IMR-90 (cell line): ENCODE results near the gene POLD4. TPM values are rescaled to one million over a fixed set of nuclear protein-coding genes. Genes with fewer than 3 reads are reported as not detected.

Experiments
- ATAC-seq: fragments of 200-7000 bp; cut with Tn5 transposase; 2 replicates; pipeline ENCODE4 v1.9.1; 2020; ENCODE audit warnings: low read depth, mild to moderate bottlenecking, moderate library complexity
- BruUV-seq: library from RNA; stranded (reverse); fragments of 400-500 nt; replicated peaks from 2 replicates; lab custom pipeline; 2021; lab: Mats Ljungman, UMichigan
- CTCF ChIA-PET: fragments of 300-600 bp; formaldehyde crosslinking; extraction: SDS; loops from one replicate; lab custom pipeline; 2021; ENCODE audit warnings: antibody characterized with exemption; lab: Yijun Ruan, JAX
- POLR2A ChIA-PET: fragments of 300-600 bp; sonication (Branson Sonifier 250); formaldehyde crosslinking; loops from one replicate; lab custom pipeline; 2022; ENCODE audit warnings: antibody characterized with exemption; ENCODE audit not compliant: unreplicated experiment; lab: Charles Lee
- DNase-seq: peaks from one replicate; pipeline ENCODE4 v3.0.0; 2013
- H2AFZ ChIP-seq: replicated peaks from 2 replicates; pipeline ENCODE3; 2013; ENCODE audit warnings: low read length, mild to moderate bottlenecking; ENCODE audit not compliant: poor library complexity
- H2AK5ac ChIP-seq: 2 replicates; pipeline ENCODE4 v1.6.1; 2013; ENCODE audit warnings: low read depth, low read length, inconsistent platforms
- H2AK9ac ChIP-seq: replicated peaks from 2 replicates; pipeline ENCODE3; 2013; ENCODE audit warnings: mild to moderate bottlenecking, low read depth, low read length, moderate library complexity; ENCODE audit not compliant: poor library complexity
- H2BK120ac ChIP-seq: 2 replicates; pipeline ENCODE4 v1.6.1; 2013; ENCODE audit warnings: low read depth, low read length, inconsistent platforms
- H2BK15ac ChIP-seq: 3 replicates; pipeline ENCODE4 v1.6.1; 2013; ENCODE audit warnings: low read depth, low read length, inconsistent platforms
- H2BK20ac ChIP-seq: 2 replicates; pipeline ENCODE4 v1.6.1; 2013; ENCODE audit warnings: low read depth, mild to moderate bottlenecking, inconsistent platforms, low read length, moderate library complexity
- H2BK5ac ChIP-seq: 2 replicates; pipeline ENCODE4 v1.6.1; 2013; ENCODE audit warnings: mild to moderate bottlenecking, low read depth, low read length, inconsistent platforms; ENCODE audit not compliant: poor library complexity, severe bottlenecking
- H3K14ac ChIP-seq: replicated peaks from 2 replicates; pipeline ENCODE4 v1.6.1; 2013; ENCODE audit warnings: low read depth, low read length, inconsistent platforms
- H3K18ac ChIP-seq: 2 replicates; pipeline ENCODE4 v1.6.1; 2013; ENCODE audit warnings: low read depth, low read length, control low read depth
- H3K23ac ChIP-seq: 2 replicates; pipeline ENCODE4 v1.6.1; 2013; ENCODE audit warnings: low read depth, low read length, inconsistent platforms
- H3K27ac ChIP-seq: 2 replicates; pipeline ENCODE4 v1.5.1; 2013; ENCODE audit warnings: mild to moderate bottlenecking, control low read depth, low read length; ENCODE audit not compliant: insufficient read depth
- H3K27me3 ChIP-seq: 2 replicates; pipeline ENCODE4 v1.6.1; 2013; ENCODE audit warnings: low read length; ENCODE audit not compliant: control insufficient read depth, insufficient read depth
- H3K36me3 ChIP-seq: 2 replicates; pipeline ENCODE4 v1.6.1; 2013; ENCODE audit warnings: low read length, mixed read lengths; ENCODE audit not compliant: control insufficient read depth, insufficient read depth
- H3K4ac ChIP-seq: 2 replicates; pipeline ENCODE4 v1.6.1; 2013; ENCODE audit warnings: low read depth, low read length, inconsistent platforms
- H3K4me1 ChIP-seq: 2 replicates; pipeline ENCODE4 v1.6.1; 2013; ENCODE audit warnings: low read length, mixed read lengths; ENCODE audit not compliant: control insufficient read depth, insufficient read depth
- H3K4me2 ChIP-seq: 2 replicates; pipeline ENCODE4 v1.6.1; 2013; ENCODE audit warnings: low read depth, mild to moderate bottlenecking, control low read depth, low read length, moderate library complexity
- H3K4me3 ChIP-seq: 2 replicates; pipeline ENCODE4 v1.5.1; 2013; ENCODE audit warnings: low read depth, mild to moderate bottlenecking, control low read depth, low read length, moderate library complexity; ENCODE audit not compliant: insufficient read depth
- H3K56ac ChIP-seq: 2 replicates; pipeline ENCODE4 v1.6.1; 2013; ENCODE audit warnings: low read length, inconsistent platforms; ENCODE audit not compliant: insufficient read depth; ENCODE audit errors: extremely low read depth
- H3K79me1 ChIP-seq, 2 experiments: 2 replicates each; pipeline ENCODE4 v1.6.1; 2013; ENCODE audit warnings: low read length in 2 of 2, inconsistent platforms in 1 of 2, low read depth in 1 of 2
- H3K9ac ChIP-seq: 2 replicates; pipeline ENCODE4 v1.6.1; 2013; ENCODE audit warnings: low read depth, low read length, control low read depth
- H3K9me1 ChIP-seq: 2 replicates; pipeline ENCODE4 v1.6.1; 2013; ENCODE audit warnings: low read length, inconsistent platforms; ENCODE audit not compliant: insufficient read depth
- H3K9me3 ChIP-seq: 2 replicates; pipeline ENCODE4 v1.6.1; 2013; ENCODE audit warnings: low read length; ENCODE audit not compliant: control insufficient read depth, insufficient read depth
- H4K20me1 ChIP-seq: 2 replicates; pipeline ENCODE4 v1.6.1; 2013; ENCODE audit warnings: low read length, inconsistent platforms; ENCODE audit not compliant: insufficient read depth
- H4K5ac ChIP-seq: 2 replicates; pipeline ENCODE4 v1.6.1; 2013; ENCODE audit warnings: mild to moderate bottlenecking, low read depth, low read length, control low read depth
- H4K8ac ChIP-seq, 2 experiments: 2 replicates each; pipeline ENCODE4 v1.6.1; 2013; ENCODE audit warnings: low read depth in 2 of 2, low read length in 2 of 2, control low read depth in 1 of 2, inconsistent platforms in 1 of 2
- H4K91ac ChIP-seq: 2 replicates; pipeline ENCODE4 v1.6.1; 2013; ENCODE audit warnings: low read depth, low read length, inconsistent platforms; ENCODE audit not compliant: insufficient read depth
- CHD1 ChIP-seq: IDR thresholded peaks from 2 replicates; pipeline ENCODE4 v1.6.1; 2012; ENCODE audit warnings: low read depth, low read length, improper control_type of control experiment
- CTCF ChIP-seq: conservative IDR thresholded peaks from 2 replicates; pipeline ENCODE4 v1.5.1; 2012; ENCODE audit warnings: mild to moderate bottlenecking, low read depth, low read length, improper control_type of control experiment
- ELK1 ChIP-seq: fragments of 150-350 bp; IDR thresholded peaks from 2 replicates; pipeline ENCODE4 v1.6.1; 2016; ENCODE audit warnings: low read depth, mild to moderate bottlenecking, low read length, moderate library complexity, borderline replicate concordance
- FOS ChIP-seq: fragments of 150-350 bp; IDR thresholded peaks from 2 replicates; pipeline ENCODE4 v1.6.1; 2016; ENCODE audit warnings: low read depth, low read length
- MAFK ChIP-seq: IDR thresholded peaks from 2 replicates; pipeline ENCODE4 v1.6.1; 2012; ENCODE audit warnings: low read depth, low read length, improper control_type of control experiment
- RAD21 ChIP-seq: IDR thresholded peaks from 2 replicates; pipeline ENCODE4 v1.6.1; 2012; ENCODE audit warnings: low read length, improper control_type of control experiment
- RFX5 ChIP-seq: IDR thresholded peaks from 2 replicates; pipeline ENCODE4 v1.8.0; 2012; ENCODE audit warnings: low read depth, mild to moderate bottlenecking, low read length, moderate library complexity
- USF2 ChIP-seq: fragments of 150-350 bp; IDR thresholded peaks from 2 replicates; pipeline ENCODE4 v1.6.1; 2017; ENCODE audit warnings: mild to moderate bottlenecking, antibody characterized with exemption, low read length, low read depth
- WGBS, 2 experiments: methylation state at CpG; one replicate each; pipeline versions ENCODE4 v1.1.5 to v1.1.7; 2013; ENCODE audit warnings: missing lambda C conversion rate in 2 of 2; ENCODE audit not compliant: insufficient read length in 1 of 2; ENCODE audit errors: extremely low coverage in 2 of 2; 5-methylcytosine and 5-hydroxymethylcytosine counted together
- dilution Hi-C: fragments of 300-500 bp; cut with HindIII; formaldehyde crosslinking; loops from one replicate; pipeline ENCODE4 v1.14.3; 2018; ENCODE audit warnings: low sequenced_read_pairs; ENCODE audit not compliant: unreplicated experiment
- in situ Hi-C: fragments of 300-500 bp; cut with MboI; formaldehyde crosslinking; loops from 3 replicates; pipeline ENCODE4 v1.14.3; 2019; ENCODE audit warnings: low sequenced_read_pairs, inconsistent platforms, mixed read lengths
- intact Hi-C: fragments of 100-400 bp; cut with micrococcal nuclease; formaldehyde crosslinking; loops from 2 replicates; pipeline ENCODE4 v1.10.0; 2022
- polyA plus RNA-seq, 3 experiments: library from polyadenylated mRNA; depleted of rRNA; stranded (reverse); fragments of >200 nt; gene quantifications; 2 replicates each; pipeline ENCODE4 v1.2.3, GENCODE V29; 2012; ENCODE audit warnings: low replicate concordance in 1 of 3
- total RNA-seq: library from RNA; depleted of rRNA; stranded (reverse); fragments of >200 nt; gene quantifications from 2 replicates; pipeline ENCODE4 v1.2.3, GENCODE V29; 2012

Gene POLD4
- total and polyA plus RNA-seq, 2 of the 4 experiments (the other 2 are of a cell fraction): 46.4 to 133 TPM

- no peak for TF ChIP-seq FOS
Measured at GRCh38 chr11:67355794-67356386, 2.5 kb upstream of the POLD4 start (continued).

- intact Hi-C loops: no loop called here
- WGBS, 2 experiments: no CpG with 5 or more reads among the region's 11 CpGs
Measured at GRCh38 chr11:67355023-67355793, 1.9 kb upstream of the POLD4 start.

More at GRCh38 chr11:67355023-67355793, 1.9 kb upstream of the POLD4 start:
- no peak for ATAC-seq
- dilution Hi-C loops: no loop called here
- H3K4me3 ChIP-seq: no peak overlapping the region
- peak overlapping the region; percentile 57 for H3K9ac ChIP-seq
- H3K36me3 ChIP-seq: peaks cover 3% of the 10 kb centered on the region; the same call in 1 of the 2 replicates
- TF ChIP-seq RFX5 (no peak), USF2 (no peak), ELK1 (no peak), CHD1 (no peak), RAD21 (no peak), MAFK (no peak), CTCF (no peak)
- peak overlapping the region; percentile 97 for H2BK5ac ChIP-seq
- peak overlapping the region; percentile 88 for H2BK20ac ChIP-seq
- H2AK9ac ChIP-seq: peak overlapping the region; percentile 99
- peak overlapping the region; percentile 85 for H4K5ac ChIP-seq
- no peaks in the 10 kb centered on the region for H3K9me3 ChIP-seq
- no peaks in the 10 kb centered on the region for H3K27me3 ChIP-seq
- peak overlapping the region; percentile 99 for H3K4ac ChIP-seq
- peak overlapping the region; percentile 90 for H3K14ac ChIP-seq
- peak overlapping the region; percentile 95 for H2BK120ac ChIP-seq
- H4K8ac ChIP-seq: peak overlapping the region; percentile 77 to 98
- peak overlapping the region; percentile 91 for H3K56ac ChIP-seq
- peak overlapping the region; percentile 43 for H3K4me2 ChIP-seq
- H3K27ac ChIP-seq: peak overlapping the region; percentile 87
- H4K20me1 ChIP-seq: peaks cover 6% of the 10 kb centered on the region
- H2AK5ac ChIP-seq: peak overlapping the region; percentile 99
- no TSS peak for BruUV-seq
- peaks cover 7 to 56% of the 10 kb centered on the region in 2 experiments; a peak in 3 of 4 replicates for H3K79me1 ChIP-seq
- peaks cover 23% of the 10 kb centered on the region for H3K9me1 ChIP-seq
- in situ Hi-C loops: no loop called here
- no peak for DNase-seq
- ChIA-PET CTCF (interaction anchor here (1.0 to 10.1 kb wide), 2 partner anchors 9 to 24 kb away, joined by 4 to 128 read pairs; no protein-coding TSS in a partner anchor), POLR2A (interaction anchor here (1.5 kb wide), 1 partner anchor 36 kb away, joined by 3 read pairs; the partner anchor contains the start of gene RAD9A)
- peak overlapping the region; percentile 98 for H4K91ac ChIP-seq
- H2AFZ ChIP-seq: peak overlapping the region; percentile 87
- peak overlapping the region; percentile 93 for H3K23ac ChIP-seq
- peak overlapping the region; percentile 88; the same call in 2 of the 3 replicates for H2BK15ac ChIP-seq
- peaks cover 42% of the 10 kb centered on the region for H3K4me1 ChIP-seq
- H3K18ac ChIP-seq: peak overlapping the region; percentile 68
